ENCODE measurements around the gene ME3.
"Not testable (repeated sequence)": the region's sequence is repeated elsewhere in the genome, so short reads cannot be mapped to it uniquely, and the experiment has no call there.

The ME3 gene

DNA sequence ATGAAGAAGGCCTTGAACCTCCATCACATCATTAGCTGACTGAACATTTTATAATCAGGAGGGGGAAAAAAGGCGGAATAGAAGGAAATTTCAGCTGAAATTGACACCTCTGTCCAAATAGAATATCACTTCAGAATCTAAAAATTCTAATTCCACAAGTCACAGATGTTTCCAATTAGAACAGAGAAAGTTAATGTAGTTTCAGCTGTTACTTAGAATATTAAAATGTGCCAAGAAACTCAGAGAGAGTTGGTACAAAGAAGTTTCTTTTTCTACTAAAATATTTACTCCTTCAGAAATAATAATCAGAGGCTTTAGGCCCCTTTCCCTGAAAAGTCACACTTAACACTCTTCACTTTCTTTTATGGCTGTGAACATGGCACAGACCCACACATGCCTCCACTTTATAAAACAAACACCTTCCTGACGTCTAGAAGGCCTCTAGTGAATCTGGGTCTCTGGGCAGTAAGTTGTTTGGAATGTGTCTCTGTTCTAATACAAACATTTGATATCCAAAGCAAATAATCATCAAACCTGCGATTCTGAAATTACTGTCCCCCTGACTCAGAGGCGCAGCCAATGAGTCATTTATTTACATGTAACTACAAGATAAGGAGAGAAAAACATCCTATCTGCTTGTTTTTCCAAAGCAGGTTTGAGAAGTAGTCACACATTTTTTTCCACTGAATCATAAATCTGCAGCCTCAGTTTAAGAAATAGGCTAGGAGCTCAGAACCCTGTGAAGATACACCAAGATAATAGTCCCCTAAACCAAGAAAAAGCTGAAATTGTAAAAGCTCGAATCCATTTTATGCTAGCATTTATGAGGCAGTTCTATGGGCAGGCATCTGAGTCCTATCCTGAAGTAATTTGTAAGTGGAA, 148.4 kb downstream of the ME3 start:
- Mint-ChIP-seq H3K27me3 (peaks cover 11 to 34% of the 10 kb centered on the region in 2 donors), H3K4me1 (ENCODE audit: low read depth in 2 of 2) (no peaks in the 10 kb centered on the region), H3K36me3 (ENCODE audit: insufficient read depth) (no peaks in the 10 kb centered on the region), H3K27ac (no peak overlapping the region), H3K4me3 (no peak overlapping the region), H3K9me3 (peaks cover 0 to 2% of the 10 kb centered on the region in 2 donors)
- ATAC-seq (replicated peaks) (no peak), DNase-seq (no peak)

DNA sequence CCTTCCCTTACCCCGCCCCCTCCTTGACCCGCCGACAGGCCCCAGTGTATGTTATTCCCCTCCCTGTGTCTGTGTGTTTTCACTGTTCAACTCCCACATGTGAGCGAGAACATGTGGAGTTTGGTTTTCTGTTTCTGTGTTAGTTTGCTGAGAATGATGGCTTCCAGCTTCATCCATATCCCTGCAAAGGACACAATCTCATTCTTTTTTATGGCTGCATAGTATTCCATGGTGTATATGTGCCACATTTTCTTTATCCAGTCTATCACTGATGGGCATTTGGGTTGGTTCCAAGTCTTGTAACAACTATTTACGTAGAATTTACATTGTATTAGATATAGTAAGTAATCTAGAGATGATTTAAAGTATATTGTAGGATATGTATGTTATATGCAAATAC, 149.9 kb downstream of the ME3 start:
- not testable (repeated sequence) for H3K9me3 Mint-ChIP-seq; H3K4me3 Mint-ChIP-seq; DNase-seq; H3K36me3 Mint-ChIP-seq (ENCODE audit: insufficient read depth); ATAC-seq (replicated peaks); H3K27ac Mint-ChIP-seq; H3K4me1 Mint-ChIP-seq (ENCODE audit: low read depth in 2 of 2)
- H3K27me3 Mint-ChIP-seq, result peaks cover 7 to 27% of the 10 kb centered on the region in 2 donors

DNA sequence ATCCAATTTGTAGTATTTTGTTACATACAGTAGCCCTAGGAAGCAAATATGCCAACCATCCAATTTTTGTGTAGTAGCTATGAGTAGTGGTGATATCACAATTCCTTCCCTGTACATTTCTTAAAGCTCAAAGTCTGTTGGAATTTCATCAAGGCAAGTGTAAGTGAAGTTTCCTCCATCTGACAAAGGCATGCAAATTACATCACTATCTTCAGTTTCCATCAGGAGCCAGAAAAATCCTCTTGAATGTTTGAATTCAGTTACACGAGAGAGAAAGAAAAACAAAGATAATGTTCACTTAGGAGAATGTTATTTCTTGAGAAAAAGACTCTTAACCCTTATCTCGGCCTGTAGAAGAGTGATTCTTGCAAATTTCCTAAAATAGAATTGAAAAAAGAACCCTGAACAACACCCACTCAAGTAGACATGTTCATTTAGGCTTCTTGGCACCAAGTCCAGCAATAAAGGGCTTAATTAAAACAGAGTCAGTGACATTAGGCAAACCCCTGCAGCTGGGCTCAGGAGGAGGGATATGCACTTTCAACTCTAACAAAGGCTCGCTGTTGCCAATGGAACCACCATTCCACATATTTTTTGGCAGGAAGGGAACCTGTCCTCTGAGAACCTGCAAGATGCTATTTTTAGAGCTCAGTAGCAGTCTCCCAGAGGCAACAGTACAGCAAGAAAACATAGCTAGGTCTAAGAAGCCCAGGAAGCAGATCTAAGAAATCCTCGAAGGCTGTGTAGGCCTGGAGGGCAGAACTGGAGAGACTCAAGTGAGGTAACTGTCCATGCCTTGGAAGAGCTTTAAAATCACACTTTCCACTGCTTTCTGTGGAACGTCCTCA, 153.1 kb downstream of the ME3 start:
- no peak for ATAC-seq (replicated peaks)
- Mint-ChIP-seq H3K4me1 (ENCODE audit: low read depth in 2 of 2) (no peaks in the 10 kb centered on the region), H3K4me3 (no peak overlapping the region), H3K27me3 (peaks cover 7 to 25% of the 10 kb centered on the region in 2 donors), H3K9me3 (peaks cover 0 to 2% of the 10 kb centered on the region in 2 donors), H3K36me3 (ENCODE audit: insufficient read depth) (no peaks in the 10 kb centered on the region), H3K27ac (no peak overlapping the region)
- no peak for DNase-seq

DNA sequence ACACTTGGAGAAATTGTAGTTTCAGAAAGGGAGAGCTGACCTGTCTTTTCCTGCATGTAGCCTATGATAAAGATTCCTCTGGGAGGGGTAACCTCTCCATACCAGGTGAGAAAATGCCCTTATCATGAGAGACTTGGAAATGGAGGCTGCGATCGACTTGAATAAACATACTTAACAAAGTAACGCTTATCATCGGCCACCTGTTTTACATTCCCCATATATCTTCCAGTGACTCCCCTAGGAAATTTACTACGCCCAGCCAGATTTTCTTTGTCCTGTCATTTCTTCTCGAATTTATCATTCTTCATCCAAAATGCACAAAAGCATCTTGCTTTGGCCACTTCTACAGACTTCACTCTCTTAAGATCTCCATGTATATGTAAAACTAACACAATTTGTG, 154.2 kb downstream of the ME3 start:
- H3K9me3 Mint-ChIP-seq, result peaks cover 0 to 2% of the 10 kb centered on the region in 2 donors
- no peak overlapping the region for H3K27ac Mint-ChIP-seq
- no peak overlapping the region for H3K4me3 Mint-ChIP-seq
- H3K36me3 Mint-ChIP-seq (ENCODE audit: insufficient read depth), result no peaks in the 10 kb centered on the region
- no peak for ATAC-seq (replicated peaks)
- peaks cover 0 to 9% of the 10 kb centered on the region in 2 donors for H3K4me1 Mint-ChIP-seq (ENCODE audit: low read depth in 2 of 2)
- peaks cover 7 to 14% of the 10 kb centered on the region in 2 donors for H3K27me3 Mint-ChIP-seq
- DNase-seq, result no peak

DNA sequence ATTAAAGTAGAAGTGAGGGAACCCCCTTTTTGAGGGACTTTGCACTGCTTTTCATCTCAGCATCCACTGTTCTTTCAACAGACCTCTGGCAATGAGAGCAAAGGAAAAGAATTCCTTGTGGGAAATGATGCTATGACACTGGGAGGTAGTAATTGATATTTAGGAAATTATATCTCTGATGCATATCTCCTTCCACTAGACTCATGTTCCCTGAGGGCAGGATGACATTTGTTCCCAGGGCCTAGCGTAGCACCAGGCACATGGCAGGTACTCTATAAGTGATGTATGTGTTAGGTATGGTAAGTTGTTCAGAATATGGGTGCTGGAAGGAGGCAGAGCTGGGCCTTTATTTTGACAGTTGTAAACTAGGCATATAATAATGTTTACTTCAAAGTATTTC, 154.9 kb downstream of the ME3 start:
- Mint-ChIP-seq H3K4me1 (ENCODE audit: low read depth in 2 of 2) (peaks cover 0 to 14% of the 10 kb centered on the region in 2 donors), H3K36me3 (ENCODE audit: insufficient read depth) (no peaks in the 10 kb centered on the region), H3K27ac (no peak overlapping the region), H3K9me3 (peaks cover 0 to 2% of the 10 kb centered on the region in 2 donors), H3K4me3 (no peak overlapping the region), H3K27me3 (peaks cover 3 to 8% of the 10 kb centered on the region in 2 donors)
- no peak for DNase-seq
- no peak for ATAC-seq (replicated peaks)

DNA sequence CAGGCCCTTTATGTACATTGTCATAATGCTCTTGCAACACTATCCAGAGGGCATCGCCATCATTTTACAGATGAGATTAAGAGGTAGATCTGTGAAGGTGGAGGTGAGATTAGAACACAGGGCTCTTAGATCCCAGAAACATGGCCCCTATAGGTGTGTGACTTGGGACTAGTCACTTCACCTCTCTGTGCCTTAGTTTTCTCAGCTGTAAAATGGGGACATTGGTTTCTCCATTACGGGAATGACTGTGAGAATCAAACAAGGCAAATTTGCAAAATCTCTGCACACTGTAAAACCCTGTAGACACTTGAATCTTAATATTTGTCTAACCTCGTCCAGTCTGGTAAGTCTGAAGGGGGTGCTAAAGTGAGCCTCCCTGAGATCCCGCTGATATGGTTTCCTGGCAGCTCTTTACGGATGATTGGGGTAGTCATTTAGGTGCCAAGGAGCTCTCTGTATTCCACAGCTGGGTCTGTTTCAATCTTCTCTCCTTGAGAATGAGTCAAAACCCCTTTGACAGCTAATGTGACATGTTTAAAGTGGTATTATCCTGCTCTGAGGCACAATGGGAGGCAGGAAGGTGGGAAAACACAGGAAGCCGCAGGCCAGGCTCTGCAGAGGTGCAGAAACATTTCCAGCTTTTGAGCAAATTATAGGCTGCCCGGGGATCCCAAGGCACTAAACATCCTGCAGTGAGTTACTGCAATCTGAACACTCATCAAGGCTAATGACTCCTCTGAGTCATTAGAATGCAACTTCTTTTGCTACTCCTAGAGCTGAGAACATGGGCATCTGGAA, 156.9 kb downstream of the ME3 start:
- no peak for ATAC-seq (replicated peaks)

DNA sequence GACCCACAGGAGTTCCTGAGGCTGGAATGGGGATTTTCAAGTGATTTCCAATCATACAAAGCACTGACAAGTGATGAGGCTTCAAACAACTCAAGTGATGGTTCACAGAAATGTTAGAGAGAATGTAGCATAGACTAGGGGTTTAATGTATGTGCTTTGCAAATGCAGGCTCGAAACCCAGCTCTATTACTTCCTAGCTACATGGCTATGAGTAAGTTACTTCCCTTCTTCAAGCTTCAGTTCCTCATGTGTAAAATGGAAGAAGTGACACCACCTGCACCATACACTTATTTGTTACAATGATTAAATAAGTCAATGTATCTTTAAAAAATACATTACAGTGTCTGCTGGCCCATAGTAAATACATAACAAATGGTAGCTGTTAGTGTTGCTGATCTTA, 158.0 kb downstream of the ME3 start:
- ATAC-seq (replicated peaks) (no peak), DNase-seq (no peak)
- H3K4me1 Mint-ChIP-seq (ENCODE audit: low read depth in 2 of 2), result peaks cover 0 to 14% of the 10 kb centered on the region in 2 donors
- H3K27ac Mint-ChIP-seq, result no peak overlapping the region
- H3K4me3 Mint-ChIP-seq, result no peak overlapping the region
- H3K36me3 Mint-ChIP-seq (ENCODE audit: insufficient read depth), result no peaks in the 10 kb centered on the region
- no peaks in the 10 kb centered on the region for H3K9me3 Mint-ChIP-seq
- H3K27me3 Mint-ChIP-seq, result peaks cover 0 to 8% of the 10 kb centered on the region in 2 donors

More for the DNA sequence above, 156.9 kb downstream of the ME3 start:
- H3K36me3 Mint-ChIP-seq (ENCODE audit: insufficient read depth), result no peaks in the 10 kb centered on the region
- no peak overlapping the region for H3K27ac Mint-ChIP-seq
- no peak overlapping the region for H3K4me3 Mint-ChIP-seq
- no peak for DNase-seq
- no peaks in the 10 kb centered on the region for H3K9me3 Mint-ChIP-seq
- H3K4me1 Mint-ChIP-seq (ENCODE audit: low read depth in 2 of 2), result peaks cover 0 to 14% of the 10 kb centered on the region in 2 donors
- peaks cover 0 to 8% of the 10 kb centered on the region in 2 donors for H3K27me3 Mint-ChIP-seq

DNA sequence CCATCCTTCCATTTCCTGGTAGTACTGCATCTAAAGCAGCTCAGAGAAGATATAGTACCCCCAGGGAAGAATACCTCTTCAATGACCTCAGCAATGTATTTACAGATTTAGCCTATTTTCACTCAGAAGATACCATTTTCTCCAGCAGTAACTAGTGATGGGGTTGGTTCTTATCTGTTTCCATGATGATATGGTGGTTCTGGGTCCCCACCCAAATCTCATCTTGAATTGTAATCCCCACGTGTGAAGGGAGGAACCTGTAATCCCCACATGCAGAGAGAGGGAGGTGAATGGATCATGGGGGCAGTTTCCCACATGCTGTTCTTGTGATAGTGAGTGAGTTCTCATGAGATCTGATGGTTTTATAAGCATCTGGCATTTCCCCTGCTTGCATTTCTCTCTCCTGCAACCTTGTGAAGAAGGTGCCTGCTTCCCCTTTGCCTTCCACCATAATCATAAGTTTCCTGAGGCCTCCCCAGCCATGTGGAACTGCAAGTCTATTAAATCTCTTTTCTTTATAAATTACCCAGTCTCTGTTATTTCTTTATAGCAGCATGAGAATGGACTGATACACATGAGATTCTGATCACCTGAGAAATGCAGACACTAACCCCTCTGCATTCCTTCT, 158.6 kb downstream of the ME3 start:
- no peak for DNase-seq
- Mint-ChIP-seq H3K4me3 (no peak overlapping the region), H3K27me3 (peaks cover 0 to 3% of the 10 kb centered on the region in 2 donors), H3K27ac (no peak overlapping the region), H3K4me1 (ENCODE audit: low read depth in 2 of 2) (peaks cover 0 to 14% of the 10 kb centered on the region in 2 donors), H3K36me3 (ENCODE audit: insufficient read depth) (no peaks in the 10 kb centered on the region), H3K9me3 (no peaks in the 10 kb centered on the region)
- ATAC-seq (replicated peaks), result no peak

DNA sequence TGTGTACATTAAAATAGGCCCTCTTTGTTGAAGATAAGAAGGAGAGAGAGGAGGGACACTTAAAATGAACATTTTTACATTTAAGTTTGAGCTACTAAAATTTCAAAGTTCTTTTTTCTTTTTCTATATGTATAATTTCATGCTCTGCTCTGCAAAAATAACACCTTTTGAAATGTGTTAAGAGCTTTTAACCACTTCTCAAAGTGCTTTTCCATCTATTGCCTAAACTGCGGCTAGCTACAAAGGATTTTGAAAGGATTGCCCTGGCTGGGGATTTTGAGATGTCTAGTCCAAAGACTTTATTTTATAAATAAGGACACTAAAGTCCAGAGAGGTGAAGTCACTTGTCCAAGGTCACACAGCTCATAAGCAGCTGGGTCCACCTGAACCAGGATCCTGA, 159.3 kb downstream of the ME3 start:
- ATAC-seq (replicated peaks) (peak; percentile 32), DNase-seq (no peak)
- Mint-ChIP-seq H3K9me3 (no peaks in the 10 kb centered on the region), H3K27me3 (no peaks in the 10 kb centered on the region), H3K36me3 (ENCODE audit: insufficient read depth) (no peaks in the 10 kb centered on the region), H3K27ac (no peak overlapping the region), H3K4me1 (ENCODE audit: low read depth in 2 of 2) (peaks cover 0 to 14% of the 10 kb centered on the region in 2 donors), H3K4me3 (no peak overlapping the region)

DNA sequence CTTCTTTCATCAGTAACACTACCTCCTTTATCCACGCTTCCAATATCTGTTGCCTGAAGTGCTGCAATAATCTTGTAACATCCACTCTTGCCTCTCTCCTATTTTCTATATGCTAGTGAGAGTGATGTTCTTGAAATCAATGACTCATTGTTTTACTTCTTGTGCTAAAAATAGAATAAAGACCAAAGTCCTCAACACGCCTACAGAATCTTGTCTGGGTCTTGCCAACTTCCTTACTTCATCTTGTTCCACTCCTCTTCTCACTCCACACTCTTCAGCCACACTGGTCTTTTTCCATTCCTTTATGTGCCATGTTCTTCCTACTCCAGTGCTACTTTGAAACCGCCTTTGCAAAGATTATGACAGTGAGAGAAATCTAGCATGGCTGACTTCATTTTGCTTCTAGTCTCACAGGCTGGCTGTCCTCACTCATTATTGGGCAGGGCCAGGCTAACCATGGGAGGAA, 161.3 kb downstream of the ME3 start:
- no peaks in the 10 kb centered on the region for H3K27me3 Mint-ChIP-seq
- ATAC-seq (replicated peaks), result no peak
- no peak overlapping the region for H3K27ac Mint-ChIP-seq
- no peak overlapping the region for H3K4me3 Mint-ChIP-seq
- peaks cover 0 to 14% of the 10 kb centered on the region in 2 donors for H3K4me1 Mint-ChIP-seq (ENCODE audit: low read depth in 2 of 2)
- H3K36me3 Mint-ChIP-seq (ENCODE audit: insufficient read depth), result no peaks in the 10 kb centered on the region
- DNase-seq, result no peak
- no peaks in the 10 kb centered on the region for H3K9me3 Mint-ChIP-seq

DNA sequence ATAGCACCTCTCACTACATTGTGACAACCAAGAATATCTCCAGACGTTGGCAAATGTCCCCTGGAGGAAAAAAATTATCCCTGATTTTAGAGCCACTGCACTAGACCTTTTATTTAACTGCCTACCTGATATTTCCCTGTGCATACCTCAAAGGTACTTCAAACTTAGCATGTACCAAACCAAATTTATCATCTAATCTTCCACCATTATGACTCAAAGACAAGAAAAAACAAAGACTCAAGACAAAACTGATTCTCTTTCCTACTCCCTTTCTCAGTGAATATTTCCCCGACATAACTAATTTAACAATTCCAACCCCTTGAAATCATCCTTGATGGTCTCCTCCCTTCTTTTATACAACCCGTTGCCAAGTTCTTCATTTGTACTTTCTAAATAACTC, 161.7 kb downstream of the ME3 start:
- Mint-ChIP-seq H3K27me3 (no peaks in the 10 kb centered on the region), H3K4me3 (no peak overlapping the region), H3K4me1 (ENCODE audit: low read depth in 2 of 2) (peaks cover 0 to 14% of the 10 kb centered on the region in 2 donors), H3K36me3 (ENCODE audit: insufficient read depth) (no peaks in the 10 kb centered on the region), H3K9me3 (no peaks in the 10 kb centered on the region), H3K27ac (no peak overlapping the region)
- DNase-seq (no peak), ATAC-seq (replicated peaks) (no peak)

DNA sequence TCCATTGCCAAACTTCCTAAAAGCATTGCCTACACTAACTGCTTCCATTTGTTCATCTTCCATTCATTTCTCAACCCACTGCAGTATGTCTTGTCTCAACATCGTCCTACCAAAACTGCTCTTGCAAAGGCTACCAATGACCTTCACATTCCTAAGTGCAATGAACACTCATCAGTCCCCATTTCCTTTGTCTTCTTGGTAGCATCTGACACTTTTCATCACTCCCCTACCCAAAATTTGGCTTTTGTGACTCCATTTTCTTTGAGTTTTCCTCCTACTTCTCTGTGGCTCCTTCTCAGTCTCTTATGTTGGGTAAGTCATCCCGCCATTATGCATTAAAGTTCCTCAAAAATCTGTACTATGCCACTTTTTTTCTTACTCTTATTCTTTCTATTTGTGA, 162.3 kb downstream of the ME3 start:
- DNase-seq (no peak), ATAC-seq (replicated peaks) (no peak)
- H3K36me3 Mint-ChIP-seq (ENCODE audit: insufficient read depth), result no peaks in the 10 kb centered on the region
- no peaks in the 10 kb centered on the region for H3K27me3 Mint-ChIP-seq
- peaks cover 0 to 14% of the 10 kb centered on the region in 2 donors for H3K4me1 Mint-ChIP-seq (ENCODE audit: low read depth in 2 of 2)
- no peak overlapping the region for H3K4me3 Mint-ChIP-seq
- H3K27ac Mint-ChIP-seq, result no peak overlapping the region
- H3K9me3 Mint-ChIP-seq, result no peaks in the 10 kb centered on the region

DNA sequence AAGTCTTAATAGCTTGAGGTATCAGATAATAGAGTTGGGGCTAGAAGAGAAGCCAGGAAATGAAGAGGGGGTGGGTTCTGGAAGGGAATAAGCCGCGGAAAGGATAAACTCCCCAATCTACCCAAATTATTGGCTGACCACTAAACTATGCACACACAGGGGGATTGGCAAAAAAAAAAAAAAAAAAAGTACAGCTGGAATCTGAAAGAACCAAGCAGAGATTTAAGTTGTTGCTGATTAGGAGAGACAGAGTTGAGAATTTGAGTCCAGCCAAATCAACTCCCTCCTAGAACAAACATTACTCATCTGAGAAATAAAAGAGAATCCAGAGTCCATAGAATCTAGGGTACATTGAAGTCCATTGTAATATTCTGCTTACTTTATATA, 162.8 kb downstream of the ME3 start:
- Mint-ChIP-seq H3K27me3 (no peaks in the 10 kb centered on the region), H3K36me3 (ENCODE audit: insufficient read depth) (no peaks in the 10 kb centered on the region), H3K4me3 (no peak overlapping the region), H3K4me1 (ENCODE audit: low read depth in 2 of 2) (peaks cover 0 to 14% of the 10 kb centered on the region in 2 donors), H3K27ac (no peak overlapping the region), H3K9me3 (no peaks in the 10 kb centered on the region)
- DNase-seq (no peak), ATAC-seq (replicated peaks) (no peak)
